T-helper 1 cell treated with Interleukin-12 subunit alpha and Interleukin-12 subunit beta and Interleukin-4 antibody, amounts not matched to agents 30 μg/mL and 1 μg/mL, for 36 hours (primary cell): ENCODE results near the gene ADK.
A peak's percentile ranks its signal among the peaks of the same experiment; 100 is the strongest.

Experiments used
- H3K27ac Mint-ChIP-seq: one replicate; pipeline ENCODE4 v1.8.0; 2021; ENCODE audit warnings: mild to moderate bottlenecking, mixed read lengths
- H3K27me3 Mint-ChIP-seq: one replicate; pipeline ENCODE4 v1.8.0; 2021; ENCODE audit warnings: low read depth, mixed read lengths
- H3K36me3 Mint-ChIP-seq: one replicate; pipeline ENCODE4 v1.8.0; 2021; ENCODE audit warnings: low read depth, mixed read lengths
- H3K4me1 Mint-ChIP-seq: one replicate; pipeline ENCODE4 v1.8.0; 2021; ENCODE audit warnings: low read depth, mixed read lengths
- H3K4me3 Mint-ChIP-seq: one replicate; pipeline ENCODE4 v1.8.0; 2021; ENCODE audit warnings: mild to moderate bottlenecking, moderate library complexity, mixed read lengths
- H3K9me3 Mint-ChIP-seq: one replicate; pipeline ENCODE4 v1.8.0; 2021; ENCODE audit warnings: mixed read lengths

Gene ADK

GRCh38 chr10:74160013-74160412 is 9.0 kb downstream of the ADK start:
- Mint-ChIP-seq H3K27me3 (no peaks in the 10 kb centered on the region), H3K4me1 (peaks cover 16% of the 10 kb centered on the region), H3K36me3 (no peaks in the 10 kb centered on the region), H3K4me3 (no peak overlapping the region), H3K27ac (no peak overlapping the region), H3K9me3 (no peaks in the 10 kb centered on the region)

- H3K27me3 Mint-ChIP-seq = no peaks in the 10 kb centered on the region
- no peak overlapping the region for H3K27ac Mint-ChIP-seq
- no peaks in the 10 kb centered on the region for H3K36me3 Mint-ChIP-seq
- peaks cover 11% of the 10 kb centered on the region for H3K4me1 Mint-ChIP-seq
- no peak overlapping the region for H3K4me3 Mint-ChIP-seq
- no peaks in the 10 kb centered on the region for H3K9me3 Mint-ChIP-seq
Measured at GRCh38 chr10:74163319-74164068, 12.5 kb downstream of the ADK start.

- peaks cover 18% of the 10 kb centered on the region for H3K4me1 Mint-ChIP-seq
- H3K27ac Mint-ChIP-seq = no peak overlapping the region
- no peaks in the 10 kb centered on the region for H3K36me3 Mint-ChIP-seq
- no peak overlapping the region for H3K4me3 Mint-ChIP-seq
- no peaks in the 10 kb centered on the region for H3K9me3 Mint-ChIP-seq
- no peaks in the 10 kb centered on the region for H3K27me3 Mint-ChIP-seq
Measured at GRCh38 chr10:74164716-74165529, 13.9 kb downstream of the ADK start.

GRCh38 chr10:74165530-74165901 is 14.5 kb downstream of the ADK start:
- H3K27me3 Mint-ChIP-seq = no peaks in the 10 kb centered on the region
- H3K4me3 Mint-ChIP-seq = no peak overlapping the region
- H3K27ac Mint-ChIP-seq = no peak overlapping the region
- H3K4me1 Mint-ChIP-seq = peaks cover 18% of the 10 kb centered on the region
- H3K36me3 Mint-ChIP-seq = no peaks in the 10 kb centered on the region
- no peaks in the 10 kb centered on the region for H3K9me3 Mint-ChIP-seq

- Mint-ChIP-seq H3K27ac (no peak overlapping the region), H3K4me1 (peaks cover 18% of the 10 kb centered on the region), H3K4me3 (no peak overlapping the region), H3K36me3 (no peaks in the 10 kb centered on the region), H3K27me3 (no peaks in the 10 kb centered on the region), H3K9me3 (no peaks in the 10 kb centered on the region)
Measured at GRCh38 chr10:74167443-74167842, 16.4 kb downstream of the ADK start.

GRCh38 chr10:74171625-74172024 is 20.6 kb downstream of the ADK start:
- H3K27me3 Mint-ChIP-seq = no peaks in the 10 kb centered on the region
- H3K36me3 Mint-ChIP-seq = no peaks in the 10 kb centered on the region
- H3K4me1 Mint-ChIP-seq = peaks cover 14% of the 10 kb centered on the region
- no peaks in the 10 kb centered on the region for H3K9me3 Mint-ChIP-seq
- H3K4me3 Mint-ChIP-seq = no peak overlapping the region
- H3K27ac Mint-ChIP-seq = no peak overlapping the region

GRCh38 chr10:74174521-74174920 is 23.5 kb downstream of the ADK start:
- no peaks in the 10 kb centered on the region for H3K27me3 Mint-ChIP-seq
- no peaks in the 10 kb centered on the region for H3K36me3 Mint-ChIP-seq
- no peak overlapping the region for H3K4me3 Mint-ChIP-seq
- H3K27ac Mint-ChIP-seq = no peak overlapping the region
- peaks cover 28% of the 10 kb centered on the region for H3K4me1 Mint-ChIP-seq
- H3K9me3 Mint-ChIP-seq = no peaks in the 10 kb centered on the region

- H3K4me1 Mint-ChIP-seq = peaks cover 29% of the 10 kb centered on the region
- H3K9me3 Mint-ChIP-seq = no peaks in the 10 kb centered on the region
- peak overlapping the region; percentile 90 for H3K4me3 Mint-ChIP-seq
Measured at GRCh38 chr10:74175510-74176379, 24.7 kb downstream of the ADK start.

GRCh38 chr10:74176380-74177139 is 25.5 kb downstream of the ADK start:
- Mint-ChIP-seq H3K27ac (peak overlapping the region; percentile 93), H3K4me1 (peaks cover 33% of the 10 kb centered on the region), H3K4me3 (peak overlapping the region; percentile 90), H3K27me3 (no peaks in the 10 kb centered on the region), H3K36me3 (no peaks in the 10 kb centered on the region), H3K9me3 (no peaks in the 10 kb centered on the region)

More at GRCh38 chr10:74175510-74176379, 24.7 kb downstream of the ADK start:
- Mint-ChIP-seq H3K36me3 (no peaks in the 10 kb centered on the region), H3K27me3 (no peaks in the 10 kb centered on the region), H3K27ac (peak overlapping the region; percentile 93)

GRCh38 chr10:74177140-74177677 is 26.2 kb downstream of the ADK start:
- Mint-ChIP-seq H3K4me1 (peaks cover 39% of the 10 kb centered on the region), H3K4me3 (peak overlapping the region; percentile 90), H3K27me3 (no peaks in the 10 kb centered on the region), H3K9me3 (no peaks in the 10 kb centered on the region), H3K36me3 (no peaks in the 10 kb centered on the region), H3K27ac (peak overlapping the region; percentile 93)

GRCh38 chr10:74178042-74178791 is 27.2 kb downstream of the ADK start:
- H3K27ac Mint-ChIP-seq = peak overlapping the region; percentile 9
- H3K4me1 Mint-ChIP-seq = peaks cover 39% of the 10 kb centered on the region
- H3K27me3 Mint-ChIP-seq = no peaks in the 10 kb centered on the region
- H3K4me3 Mint-ChIP-seq = peak overlapping the region; percentile 56
- H3K36me3 Mint-ChIP-seq = no peaks in the 10 kb centered on the region
- no peaks in the 10 kb centered on the region for H3K9me3 Mint-ChIP-seq

- Mint-ChIP-seq H3K27me3 (no peaks in the 10 kb centered on the region), H3K36me3 (no peaks in the 10 kb centered on the region), H3K4me1 (peaks cover 39% of the 10 kb centered on the region), H3K9me3 (no peaks in the 10 kb centered on the region), H3K4me3 (no peak overlapping the region), H3K27ac (no peak overlapping the region)
Measured at GRCh38 chr10:74179111-74179710, 28.2 kb downstream of the ADK start.

- no peak overlapping the region for H3K4me3 Mint-ChIP-seq
- peaks cover 22% of the 10 kb centered on the region for H3K4me1 Mint-ChIP-seq
- no peaks in the 10 kb centered on the region for H3K27me3 Mint-ChIP-seq
- H3K36me3 Mint-ChIP-seq = no peaks in the 10 kb centered on the region
- H3K9me3 Mint-ChIP-seq = no peaks in the 10 kb centered on the region
- H3K27ac Mint-ChIP-seq = no peak overlapping the region
Measured at GRCh38 chr10:74186678-74187077, 35.7 kb downstream of the ADK start.
